ENCODE results near the gene AHDC1. TPM values are rescaled to one million over a fixed set of nuclear protein-coding genes. Genes with fewer than 3 reads are reported as not detected.
"Not testable (repeated sequence)": the region's sequence is repeated elsewhere in the genome, so short reads cannot be mapped to it uniquely, and the experiment has no call there.

AHDC1 gene
- total RNA-seq, 1 experiment from 2014 or later: 20.8 TPM

DNA sequence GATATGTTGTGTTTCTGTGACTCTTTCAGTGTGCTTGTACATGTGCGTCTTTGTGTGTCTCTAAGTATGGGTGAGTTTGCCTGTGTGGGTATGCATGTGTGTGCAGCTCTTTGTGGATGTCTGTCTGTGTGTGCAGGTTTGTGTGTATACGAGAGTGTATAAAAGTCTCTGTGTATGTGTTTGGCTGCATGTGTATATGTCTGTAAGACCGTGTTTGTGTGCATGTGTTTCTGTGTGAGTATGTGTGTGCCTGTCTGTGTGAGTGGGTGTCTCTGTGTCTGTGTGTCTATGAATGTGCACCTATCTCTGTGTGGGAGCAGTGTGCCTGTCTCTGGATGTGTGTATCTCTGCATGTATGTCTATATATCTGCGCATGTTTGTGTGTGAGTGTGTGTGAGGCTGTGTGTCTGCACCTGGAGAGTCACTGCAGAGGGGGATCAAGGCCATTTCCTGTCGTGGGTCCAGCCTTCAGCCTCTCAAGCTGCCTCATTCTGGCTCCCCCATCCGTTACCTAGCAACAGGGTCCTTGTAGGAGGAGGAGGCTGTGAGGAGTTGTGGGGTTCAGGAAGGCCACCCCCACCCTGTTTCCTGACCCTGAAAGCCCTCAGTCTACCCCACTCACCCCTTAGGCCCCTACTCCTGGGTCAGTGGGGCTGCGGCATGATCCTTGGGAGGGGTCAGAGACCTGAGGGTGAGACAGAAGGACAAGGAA, 20.7 kb upstream of the AHDC1 start:
- H3K4me3 Mint-ChIP-seq (ENCODE audit: low read depth, unreplicated experiment): no peak overlapping the region
- TF ChIP-seq, protein P1, sequence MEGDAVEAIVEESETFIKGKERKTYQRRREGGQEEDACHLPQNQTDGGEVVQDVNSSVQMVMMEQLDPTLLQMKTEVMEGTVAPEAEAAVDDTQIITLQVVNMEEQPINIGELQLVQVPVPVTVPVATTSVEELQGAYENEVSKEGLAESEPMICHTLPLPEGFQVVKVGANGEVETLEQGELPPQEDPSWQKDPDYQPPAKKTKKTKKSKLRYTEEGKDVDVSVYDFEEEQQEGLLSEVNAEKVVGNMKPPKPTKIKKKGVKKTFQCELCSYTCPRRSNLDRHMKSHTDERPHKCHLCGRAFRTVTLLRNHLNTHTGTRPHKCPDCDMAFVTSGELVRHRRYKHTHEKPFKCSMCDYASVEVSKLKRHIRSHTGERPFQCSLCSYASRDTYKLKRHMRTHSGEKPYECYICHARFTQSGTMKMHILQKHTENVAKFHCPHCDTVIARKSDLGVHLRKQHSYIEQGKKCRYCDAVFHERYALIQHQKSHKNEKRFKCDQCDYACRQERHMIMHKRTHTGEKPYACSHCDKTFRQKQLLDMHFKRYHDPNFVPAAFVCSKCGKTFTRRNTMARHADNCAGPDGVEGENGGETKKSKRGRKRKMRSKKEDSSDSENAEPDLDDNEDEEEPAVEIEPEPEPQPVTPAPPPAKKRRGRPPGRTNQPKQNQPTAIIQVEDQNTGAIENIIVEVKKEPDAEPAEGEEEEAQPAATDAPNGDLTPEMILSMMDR (IDR thresholded peaks at IDR 0.05; ENCODE audit: unreplicated experiment): no peak
- BruUV-seq (replicated peaks): no TSS peak
- H3K27ac Mint-ChIP-seq (ENCODE audit: unreplicated experiment): no peak overlapping the region
- intact Hi-C loops (cut with micrococcal nuclease; ENCODE audit: unreplicated experiment): no loop called here
- CTCF ChIA-PET: no interaction called here
- peaks cover 18% of the 10 kb centered on the region for H3K27me3 Mint-ChIP-seq (ENCODE audit: unreplicated experiment)
- no peaks in the 10 kb centered on the region for H3K9me3 Mint-ChIP-seq (ENCODE audit: low read depth, unreplicated experiment)
- no peak for DNase-seq
- H3K4me1 Mint-ChIP-seq (ENCODE audit: low read depth, unreplicated experiment): no peaks in the 10 kb centered on the region
- no peaks in the 10 kb centered on the region for H3K36me3 Mint-ChIP-seq (ENCODE audit: insufficient read depth, unreplicated experiment)

GRCh38 chr1:27623327-27624212, 19.6 kb upstream of the AHDC1 start:
- Mint-ChIP-seq H3K4me1 (ENCODE audit: low read depth, unreplicated experiment) (no peaks in the 10 kb centered on the region), H3K27me3 (ENCODE audit: unreplicated experiment) (peaks cover 18% of the 10 kb centered on the region), H3K9me3 (ENCODE audit: low read depth, unreplicated experiment) (no peaks in the 10 kb centered on the region), H3K4me3 (ENCODE audit: low read depth, unreplicated experiment) (no peak overlapping the region), H3K27ac (ENCODE audit: unreplicated experiment) (no peak overlapping the region), H3K36me3 (ENCODE audit: insufficient read depth, unreplicated experiment) (no peaks in the 10 kb centered on the region)
- no peak for DNase-seq
- BruUV-seq (replicated peaks): no TSS peak
- CTCF ChIA-PET: no interaction called here
- TF ChIP-seq, protein P1 (IDR thresholded peaks at IDR 0.05; ENCODE audit: unreplicated experiment): no peak
- intact Hi-C loops (cut with micrococcal nuclease; ENCODE audit: unreplicated experiment): no loop called here

- TF ChIP-seq, protein P1 (IDR thresholded peaks at IDR 0.05; ENCODE audit: unreplicated experiment): no peak
- Mint-ChIP-seq H3K4me1 (ENCODE audit: low read depth, unreplicated experiment) (no peaks in the 10 kb centered on the region), H3K36me3 (ENCODE audit: insufficient read depth, unreplicated experiment) (no peaks in the 10 kb centered on the region), H3K27ac (ENCODE audit: unreplicated experiment) (no peak overlapping the region), H3K27me3 (ENCODE audit: unreplicated experiment) (peaks cover 21% of the 10 kb centered on the region), H3K9me3 (ENCODE audit: low read depth, unreplicated experiment) (no peaks in the 10 kb centered on the region), H3K4me3 (ENCODE audit: low read depth, unreplicated experiment) (no peak overlapping the region)
- intact Hi-C loops (cut with micrococcal nuclease; ENCODE audit: unreplicated experiment): no loop called here
- BruUV-seq (replicated peaks): no TSS peak
- CTCF ChIA-PET: no interaction called here
- no peak for DNase-seq
These were observed 18.9 kb upstream of the AHDC1 start for GRCh38 chr1:27622828-27623227.

- CTCF ChIA-PET: interaction anchor here (0.6 to 1.8 kb wide), 3 partner anchors 8 to 324 kb away, joined by 3 to 5 read pairs (median 4); no protein-coding TSS in a partner anchor
- TF ChIP-seq, protein P1 (IDR thresholded peaks at IDR 0.05; ENCODE audit: unreplicated experiment): no peak
- Mint-ChIP-seq H3K36me3 (ENCODE audit: insufficient read depth, unreplicated experiment) (no peaks in the 10 kb centered on the region), H3K9me3 (ENCODE audit: low read depth, unreplicated experiment) (no peaks in the 10 kb centered on the region), H3K4me3 (ENCODE audit: low read depth, unreplicated experiment) (no peak overlapping the region), H3K27ac (ENCODE audit: unreplicated experiment) (no peak overlapping the region), H3K4me1 (ENCODE audit: low read depth, unreplicated experiment) (no peaks in the 10 kb centered on the region), H3K27me3 (ENCODE audit: unreplicated experiment) (peaks cover 37% of the 10 kb centered on the region)
- no peak for DNase-seq
- BruUV-seq (replicated peaks): no TSS peak
- intact Hi-C loops (cut with micrococcal nuclease; ENCODE audit: unreplicated experiment): no loop called here
These were observed 17.3 kb upstream of the AHDC1 start for GRCh38 chr1:27621051-27621920.

- intact Hi-C loops (cut with micrococcal nuclease; ENCODE audit: unreplicated experiment); H3K36me3 Mint-ChIP-seq (ENCODE audit: insufficient read depth, unreplicated experiment); BruUV-seq (replicated peaks); H3K9me3 Mint-ChIP-seq (ENCODE audit: low read depth, unreplicated experiment); H3K27ac Mint-ChIP-seq (ENCODE audit: unreplicated experiment); H3K4me1 Mint-ChIP-seq (ENCODE audit: low read depth, unreplicated experiment); DNase-seq; H3K4me3 Mint-ChIP-seq (ENCODE audit: low read depth, unreplicated experiment): not testable (repeated sequence)
- CTCF ChIA-PET: interaction anchor here (1.8 kb wide), 1 partner anchor 49 kb away, joined by 4 read pairs; no protein-coding TSS in a partner anchor
- peaks cover 45% of the 10 kb centered on the region for H3K27me3 Mint-ChIP-seq (ENCODE audit: unreplicated experiment)
These were observed 16.0 kb upstream of the AHDC1 start for GRCh38 chr1:27619782-27620438.
